Osteocyte (in vitro differentiated cells): Measurements from ENCODE around the gene CACNA1H. TPM values are rescaled to one million over a fixed set of nuclear protein-coding genes. Genes with fewer than 3 reads are reported as not detected.

ENCODE experiments used
- DNase-seq: peaks from one replicate; pipeline ENCODE4 v3.0.0; 2021; ENCODE audit warnings: mixed read lengths; ENCODE audit not compliant: unreplicated experiment; ENCODE audit errors: extremely low spot score
- H3K27ac Mint-ChIP-seq: one replicate; pipeline ENCODE4 v1.8.0; 2021; ENCODE audit warnings: mild to moderate bottlenecking, mixed read lengths; ENCODE audit not compliant: unreplicated experiment
- H3K27me3 Mint-ChIP-seq: one replicate; pipeline ENCODE4 v1.8.0; 2021; ENCODE audit warnings: mixed read lengths; ENCODE audit not compliant: unreplicated experiment
- H3K36me3 Mint-ChIP-seq: one replicate; pipeline ENCODE4 v1.8.0; 2021; ENCODE audit warnings: mixed read lengths; ENCODE audit not compliant: unreplicated experiment
- H3K4me1 Mint-ChIP-seq: one replicate; pipeline ENCODE4 v1.8.0; 2021; ENCODE audit warnings: mixed read lengths; ENCODE audit not compliant: unreplicated experiment
- H3K4me3 Mint-ChIP-seq: one replicate; pipeline ENCODE4 v1.8.0; 2021; ENCODE audit warnings: mild to moderate bottlenecking, moderate library complexity, mixed read lengths; ENCODE audit not compliant: unreplicated experiment
- H3K9me3 Mint-ChIP-seq: one replicate; pipeline ENCODE4 v1.8.0; 2021; ENCODE audit warnings: mixed read lengths; ENCODE audit not compliant: unreplicated experiment
- total RNA-seq: library from RNA; stranded (reverse); gene quantifications from 2 replicates; pipeline ENCODE4 v1.2.1, GENCODE V29; 2021
- TF ChIP-seq, protein P1 (sequence below): fragments of 200-600 bp; sonication (generic); IDR thresholded peaks from 2 replicates; pipeline ENCODE4 v1.5.0; 2021; ENCODE audit warnings: antibody characterized with exemption, mild to moderate bottlenecking, moderate library complexity

Gene CACNA1H
- total RNA-seq, 1 donor from 2014 or later: 21.2 TPM

DNA sequence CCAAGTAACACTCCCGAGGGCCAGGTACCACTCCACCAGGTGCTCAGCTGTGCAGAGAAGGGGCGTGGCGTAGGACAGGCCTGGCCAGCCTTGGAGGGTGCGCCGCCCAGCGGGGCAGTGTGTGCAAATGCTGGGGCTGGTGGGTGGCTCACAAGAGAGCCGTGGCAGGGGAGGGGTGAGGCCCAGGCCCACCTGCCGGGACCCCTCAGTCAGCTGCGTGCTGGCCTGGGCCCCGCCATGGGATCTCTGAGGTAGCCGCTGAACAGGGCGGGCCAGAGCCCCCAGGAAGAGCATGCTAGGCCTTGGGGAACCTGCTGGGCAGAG, 63.4 kb downstream of the CACNA1H start:
- no peak for DNase-seq
- Mint-ChIP-seq H3K27me3 (no peaks in the 10 kb centered on the region), H3K9me3 (no peaks in the 10 kb centered on the region), H3K4me1 (no peaks in the 10 kb centered on the region), H3K36me3 (peaks cover 1% of the 10 kb centered on the region), H3K4me3 (no peak overlapping the region), H3K27ac (no peak overlapping the region)
- TF ChIP-seq, protein P1, sequence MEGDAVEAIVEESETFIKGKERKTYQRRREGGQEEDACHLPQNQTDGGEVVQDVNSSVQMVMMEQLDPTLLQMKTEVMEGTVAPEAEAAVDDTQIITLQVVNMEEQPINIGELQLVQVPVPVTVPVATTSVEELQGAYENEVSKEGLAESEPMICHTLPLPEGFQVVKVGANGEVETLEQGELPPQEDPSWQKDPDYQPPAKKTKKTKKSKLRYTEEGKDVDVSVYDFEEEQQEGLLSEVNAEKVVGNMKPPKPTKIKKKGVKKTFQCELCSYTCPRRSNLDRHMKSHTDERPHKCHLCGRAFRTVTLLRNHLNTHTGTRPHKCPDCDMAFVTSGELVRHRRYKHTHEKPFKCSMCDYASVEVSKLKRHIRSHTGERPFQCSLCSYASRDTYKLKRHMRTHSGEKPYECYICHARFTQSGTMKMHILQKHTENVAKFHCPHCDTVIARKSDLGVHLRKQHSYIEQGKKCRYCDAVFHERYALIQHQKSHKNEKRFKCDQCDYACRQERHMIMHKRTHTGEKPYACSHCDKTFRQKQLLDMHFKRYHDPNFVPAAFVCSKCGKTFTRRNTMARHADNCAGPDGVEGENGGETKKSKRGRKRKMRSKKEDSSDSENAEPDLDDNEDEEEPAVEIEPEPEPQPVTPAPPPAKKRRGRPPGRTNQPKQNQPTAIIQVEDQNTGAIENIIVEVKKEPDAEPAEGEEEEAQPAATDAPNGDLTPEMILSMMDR: no peak

DNA sequence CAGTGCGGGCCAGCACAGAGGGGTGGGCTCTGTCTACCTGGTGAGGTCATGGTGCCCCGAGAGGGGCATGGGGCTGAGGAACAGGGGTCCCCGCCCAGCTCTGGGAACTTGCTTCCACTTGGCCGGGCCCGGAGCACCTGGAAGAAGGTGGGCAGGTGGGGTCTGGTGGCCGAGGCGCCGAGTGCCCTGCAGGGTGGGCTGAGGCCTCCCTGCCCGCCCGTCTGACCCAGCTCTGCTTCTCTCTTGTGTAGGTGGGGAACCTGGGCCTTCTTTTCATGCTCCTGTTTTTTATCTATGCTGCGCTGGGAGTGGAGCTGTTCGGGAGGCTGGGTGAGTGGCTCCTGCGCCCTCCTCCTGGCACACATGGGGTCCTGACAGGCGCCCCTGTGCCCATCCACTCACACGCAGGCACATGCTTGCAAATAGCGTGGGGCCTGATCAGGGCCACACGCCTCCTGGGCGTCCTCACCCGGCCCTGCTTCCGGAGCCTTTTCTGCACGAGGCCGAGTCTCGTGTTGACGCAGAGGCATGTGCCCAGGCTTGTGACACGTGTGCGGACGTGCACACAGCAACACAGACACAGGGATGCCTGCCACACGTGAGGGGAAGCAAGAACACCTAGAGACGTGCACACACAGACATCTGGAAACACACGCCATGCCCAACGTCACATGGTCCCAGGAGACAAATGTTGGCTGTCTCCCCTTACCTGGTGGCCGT, 63.9 kb downstream of the CACNA1H start:
- Mint-ChIP-seq H3K27ac (no peak overlapping the region), H3K4me3 (no peak overlapping the region), H3K9me3 (no peaks in the 10 kb centered on the region), H3K27me3 (no peaks in the 10 kb centered on the region), H3K4me1 (no peaks in the 10 kb centered on the region), H3K36me3 (peaks cover 5% of the 10 kb centered on the region)
- TF ChIP-seq, protein P1: no peak
- no peak for DNase-seq

DNA sequence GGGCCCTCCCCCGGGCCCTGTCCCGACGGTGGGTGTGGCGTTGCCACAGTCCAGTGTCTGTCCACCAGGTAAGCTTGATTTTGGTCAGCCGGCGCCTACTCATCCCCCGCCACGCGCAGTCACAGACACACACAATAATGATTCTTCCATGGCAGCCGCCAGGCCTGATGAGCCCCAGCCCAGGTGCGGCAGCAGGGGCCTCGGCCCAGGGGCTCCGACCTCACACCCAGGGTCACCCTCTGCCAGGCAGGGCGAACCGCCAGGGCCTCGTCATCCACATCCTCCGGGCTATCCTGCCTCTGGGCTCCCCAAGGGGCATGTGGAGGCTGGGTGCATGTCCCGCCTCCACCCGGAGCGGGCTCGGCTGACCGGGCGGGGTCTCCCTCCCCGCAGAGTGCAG, 64.6 kb downstream of the CACNA1H start:
- H3K27me3 Mint-ChIP-seq: no peaks in the 10 kb centered on the region
- no peak for DNase-seq
- H3K36me3 Mint-ChIP-seq: peaks cover 5% of the 10 kb centered on the region
- H3K4me1 Mint-ChIP-seq: no peaks in the 10 kb centered on the region
- H3K27ac Mint-ChIP-seq: no peak overlapping the region
- TF ChIP-seq, protein P1: no peak
- no peaks in the 10 kb centered on the region for H3K9me3 Mint-ChIP-seq
- H3K4me3 Mint-ChIP-seq: no peak overlapping the region

DNA sequence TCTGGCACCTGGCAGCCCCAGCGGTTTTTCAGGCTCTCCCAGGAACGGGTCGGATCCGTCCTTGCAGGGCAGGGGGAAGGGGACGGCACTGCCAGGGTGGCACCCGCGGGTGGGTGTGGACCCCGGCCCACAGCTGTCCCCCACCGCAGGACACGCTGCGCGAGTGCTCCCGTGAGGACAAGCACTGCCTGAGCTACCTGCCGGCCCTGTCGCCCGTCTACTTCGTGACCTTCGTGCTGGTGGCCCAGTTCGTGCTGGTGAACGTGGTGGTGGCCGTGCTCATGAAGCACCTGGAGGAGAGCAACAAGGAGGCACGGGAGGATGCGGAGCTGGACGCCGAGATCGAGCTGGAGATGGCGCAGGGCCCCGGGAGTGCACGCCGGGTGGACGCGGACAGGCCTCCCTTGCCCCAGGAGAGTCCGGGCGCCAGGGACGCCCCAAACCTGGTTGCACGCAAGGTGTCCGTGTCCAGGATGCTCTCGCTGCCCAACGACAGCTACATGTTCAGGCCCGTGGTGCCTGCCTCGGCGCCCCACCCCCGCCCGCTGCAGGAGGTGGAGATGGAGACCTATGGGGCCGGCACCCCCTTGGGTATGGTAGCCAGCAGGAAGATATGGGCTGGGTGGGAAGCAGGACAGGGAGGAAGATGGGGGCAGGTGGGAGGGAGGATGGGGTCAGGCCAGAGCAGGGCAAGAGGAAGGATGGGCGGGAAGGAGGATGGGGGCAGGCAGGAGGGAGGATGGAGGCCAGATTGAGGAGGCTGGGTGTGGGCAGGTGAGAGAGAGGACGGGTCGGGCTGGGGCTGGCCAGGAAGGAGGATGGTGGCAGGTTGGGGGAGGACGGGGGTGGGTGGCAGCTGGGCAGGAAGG, 65.4 kb downstream of the CACNA1H start:
- H3K4me1 Mint-ChIP-seq: no peaks in the 10 kb centered on the region
- peaks cover 5% of the 10 kb centered on the region for H3K36me3 Mint-ChIP-seq
- no peak for DNase-seq
- H3K4me3 Mint-ChIP-seq: no peak overlapping the region
- TF ChIP-seq, protein P1: no peak
- no peak overlapping the region for H3K27ac Mint-ChIP-seq
- H3K27me3 Mint-ChIP-seq: no peaks in the 10 kb centered on the region
- no peaks in the 10 kb centered on the region for H3K9me3 Mint-ChIP-seq

DNA sequence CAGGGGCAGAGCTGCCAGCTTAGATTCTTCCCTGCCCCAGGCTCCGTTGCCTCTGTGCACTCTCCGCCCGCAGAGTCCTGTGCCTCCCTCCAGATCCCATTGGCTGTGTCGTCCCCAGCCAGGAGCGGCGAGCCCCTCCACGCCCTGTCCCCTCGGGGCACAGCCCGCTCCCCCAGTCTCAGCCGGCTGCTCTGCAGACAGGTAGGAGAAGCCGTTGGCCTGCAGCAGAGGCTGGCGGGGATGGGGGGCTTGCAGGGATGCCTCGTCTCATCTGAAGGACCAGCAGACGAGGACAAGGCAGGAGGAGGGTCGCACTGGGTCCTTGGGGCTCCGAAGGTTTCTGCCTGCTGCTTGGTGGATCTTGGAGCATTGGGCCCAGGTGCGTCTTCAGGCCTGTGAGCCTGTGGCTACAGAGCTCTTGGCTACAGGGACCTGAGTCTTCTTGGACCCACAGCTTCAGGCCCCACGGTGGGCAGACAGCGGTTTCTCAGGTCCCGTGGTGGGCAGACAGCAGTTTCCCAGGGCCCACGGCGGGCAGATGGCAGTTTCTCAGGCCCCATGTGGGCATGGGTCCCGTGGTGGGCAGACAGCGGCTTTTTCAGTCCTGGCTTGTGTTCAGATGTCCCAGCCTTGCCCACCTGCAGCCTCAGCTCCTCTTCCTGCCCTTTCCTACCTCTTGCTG, 66.2 kb downstream of the CACNA1H start:
- Mint-ChIP-seq H3K4me1 (no peaks in the 10 kb centered on the region), H3K36me3 (peaks cover 5% of the 10 kb centered on the region), H3K27me3 (no peaks in the 10 kb centered on the region), H3K27ac (no peak overlapping the region), H3K9me3 (no peaks in the 10 kb centered on the region), H3K4me3 (no peak overlapping the region)
- TF ChIP-seq, protein P1: no peak
- no peak for DNase-seq
